Measurements from ENCODE around the gene CADM3. TPM values are rescaled to one million over a fixed set of nuclear protein-coding genes. Genes with fewer than 3 reads are reported as not detected.

Gene CADM3
- total RNA-seq, 1 experiment from 2014 or later, result not detected

GRCh38 chr1:159212596-159212995, 41.2 kb downstream of the CADM3 start:
- peaks cover 52% of the 10 kb centered on the region for H3K27me3 ChIP-seq (ENCODE audit: insufficient read depth, low read depth)

GRCh38 chr1:159214149-159214760, 42.8 kb downstream of the CADM3 start:
- intact Hi-C loops (cut with micrococcal nuclease; ENCODE audit: unreplicated experiment), result loop anchor here (10.0 kb wide), 1 partner anchor 571 kb away; the partner anchor contains the start of gene DUSP23
- Histone ChIP-seq H3K79me2 (ENCODE audit: low read depth) (no peaks in the 10 kb centered on the region), H2AFZ (no peak overlapping the region)

More at GRCh38 chr1:159212596-159212995, 41.2 kb downstream of the CADM3 start:
- CTCF ChIA-PET, result interaction anchor here (0.6 to 0.7 kb wide), 2 partner anchors 40 to 131 kb away, joined by 4 to 6 read pairs; no protein-coding TSS in a partner anchor
- no peaks in the 10 kb centered on the region for H3F3A ChIP-seq (ENCODE audit: insufficient read depth, low read depth)
- H3K4me1 ChIP-seq (replicated peaks; ENCODE audit: insufficient read depth), result no peaks in the 10 kb centered on the region
- DNase-seq, result no peak
- no peak overlapping the region for H3K4me3 ChIP-seq
- TF ChIP-seq EZH2 (IDR thresholded peaks at IDR 0.05; ENCODE audit: low read depth), result no peak
- no peak for TF ChIP-seq CTCF (conservative IDR thresholded peaks at IDR 0.05)
- no peaks in the 10 kb centered on the region for H3K79me2 ChIP-seq (ENCODE audit: low read depth)
- H3K27ac ChIP-seq, result no peak overlapping the region
- no peaks in the 10 kb centered on the region for H3K9me3 ChIP-seq (ENCODE audit: insufficient read depth, low read depth)
- POLR2A ChIA-PET (ENCODE audit: unreplicated experiment), result no interaction called here
- H3K4me2 ChIP-seq, result no peak overlapping the region
- intact Hi-C loops (cut with micrococcal nuclease; ENCODE audit: unreplicated experiment), result loop anchor here (10.0 kb wide), 1 partner anchor 572 kb away; the partner anchor contains the start of gene DUSP23
- H2AFZ ChIP-seq, result no peak overlapping the region
- BruUV-seq (replicated peaks), result no TSS peak
- H3K9me2 ChIP-seq (ENCODE audit: insufficient read depth), result no peaks in the 10 kb centered on the region
- H3K36me3 ChIP-seq (ENCODE audit: low read depth), result no peaks in the 10 kb centered on the region
- no peaks in the 10 kb centered on the region for H4K20me1 ChIP-seq (ENCODE audit: insufficient read depth)

More at GRCh38 chr1:159214149-159214760, 42.8 kb downstream of the CADM3 start:
- Histone ChIP-seq H3K27me3 (ENCODE audit: insufficient read depth, low read depth) (peaks cover 47% of the 10 kb centered on the region), H3K9me3 (ENCODE audit: insufficient read depth, low read depth) (no peaks in the 10 kb centered on the region), H3K36me3 (ENCODE audit: low read depth) (no peaks in the 10 kb centered on the region), H3K4me3 (no peak overlapping the region), H3K9me2 (ENCODE audit: insufficient read depth) (no peaks in the 10 kb centered on the region), H4K20me1 (ENCODE audit: insufficient read depth) (no peaks in the 10 kb centered on the region), H3F3A (ENCODE audit: insufficient read depth, low read depth) (no peaks in the 10 kb centered on the region), H3K4me2 (no peak overlapping the region), H3K4me1 (replicated peaks; ENCODE audit: insufficient read depth) (no peaks in the 10 kb centered on the region), H3K27ac (no peak overlapping the region)
- peak; percentile 92 for TF ChIP-seq CTCF (conservative IDR thresholded peaks at IDR 0.05)
- TF ChIP-seq EZH2 (IDR thresholded peaks at IDR 0.05; ENCODE audit: low read depth), result no peak
- ChIA-PET POLR2A (ENCODE audit: unreplicated experiment) (no interaction called here), CTCF (interaction anchor here (1.0 kb wide), 1 partner anchor 793 kb away, joined by 3 read pairs; no protein-coding TSS in a partner anchor)
- BruUV-seq (replicated peaks), result no TSS peak
- DNase-seq, result peak in 1 of 2 experiments; percentile 31

Measured in PC-9 (cell line).